GM18507 (cell line): ENCODE data around the gene ZNF678.
A peak's percentile ranks its signal among the peaks of the same experiment; 100 is the strongest.

Experiments
- DNase-seq: peaks from one replicate; pipeline ENCODE4 v3.0.0; 2011; ENCODE audit warnings: low read depth; ENCODE audit not compliant: insufficient read length; ENCODE audit errors: extremely low spot score
- FAIRE-seq: peaks from 2 replicates; lab custom pipeline; 2011; peaks lifted over from hg19 to GRCh38; lab: Jason Lieb, UNC

ZNF678 gene

DNA sequence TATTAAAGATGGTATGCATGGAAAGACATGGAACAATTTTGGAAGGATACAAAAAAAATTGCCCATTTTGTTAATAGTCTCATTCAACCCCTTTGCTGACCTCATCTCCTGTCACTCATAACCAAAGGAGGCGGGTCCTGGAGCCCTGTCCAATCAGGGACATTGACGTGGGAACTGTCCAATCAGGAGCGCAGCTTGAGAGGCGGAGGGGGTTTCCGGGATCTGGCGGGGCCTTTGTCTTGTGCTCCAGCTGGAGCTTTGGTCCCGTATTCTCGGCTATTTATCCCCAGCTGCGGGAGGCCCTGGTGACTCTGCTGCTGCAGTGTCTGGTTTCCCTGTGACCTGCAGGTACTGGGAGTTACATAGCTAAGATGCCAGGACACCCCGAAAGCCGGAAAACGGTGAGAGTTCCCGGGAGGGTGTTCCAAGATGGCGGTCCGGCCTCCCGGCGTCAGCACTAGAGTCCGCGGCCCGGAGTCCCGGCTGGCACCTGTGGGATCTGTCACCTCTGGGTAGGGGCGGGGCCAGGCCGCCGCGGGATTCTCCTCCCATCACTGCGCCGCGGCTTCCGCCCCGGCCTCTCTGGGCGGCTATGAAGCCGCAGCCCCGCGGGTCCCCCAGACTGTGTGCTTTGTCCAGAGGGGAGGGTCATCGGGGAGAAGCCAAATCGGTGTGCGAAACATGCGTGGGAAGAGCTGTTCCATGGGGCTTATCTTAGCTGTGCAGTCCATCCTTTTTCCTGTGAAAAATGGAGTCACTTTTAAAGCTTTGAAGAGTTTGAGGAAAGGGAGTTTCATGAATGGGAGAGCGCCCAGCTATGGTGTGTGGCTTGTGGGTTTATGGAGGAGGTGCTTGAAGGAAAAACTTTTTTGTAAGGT lies at the start of gene ZNF678:
TSS of gene ZNF678 (plus strand) at position 233 of the 878 bp plus-strand sequence. CDS start 87,436 bp downstream, outside the sequence.
- DNase-seq, result peak; percentile 95
- peak; percentile 97 for FAIRE-seq

DNA sequence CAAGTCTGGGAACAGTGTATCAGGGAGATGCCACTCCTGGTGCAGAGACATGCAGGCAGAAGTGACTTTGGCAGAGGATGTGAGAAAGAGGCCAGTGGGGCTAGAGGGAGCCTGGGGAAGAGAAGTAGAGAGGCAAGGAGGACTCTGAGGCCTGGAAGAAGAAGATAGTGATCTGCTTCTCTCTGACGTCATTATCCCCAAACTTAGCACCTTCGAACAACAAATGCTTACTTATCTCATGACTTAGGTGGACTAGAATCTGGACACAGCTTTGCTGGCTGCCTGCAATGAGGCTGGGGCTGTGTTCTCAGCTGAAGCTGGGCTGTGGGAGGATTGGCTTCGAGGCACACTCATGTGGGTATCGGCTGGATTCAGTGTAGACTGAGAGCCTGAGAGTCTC lies 44.5 kb upstream of the ZNF678 start:
- no peak for DNase-seq
- FAIRE-seq, result no peak

DNA sequence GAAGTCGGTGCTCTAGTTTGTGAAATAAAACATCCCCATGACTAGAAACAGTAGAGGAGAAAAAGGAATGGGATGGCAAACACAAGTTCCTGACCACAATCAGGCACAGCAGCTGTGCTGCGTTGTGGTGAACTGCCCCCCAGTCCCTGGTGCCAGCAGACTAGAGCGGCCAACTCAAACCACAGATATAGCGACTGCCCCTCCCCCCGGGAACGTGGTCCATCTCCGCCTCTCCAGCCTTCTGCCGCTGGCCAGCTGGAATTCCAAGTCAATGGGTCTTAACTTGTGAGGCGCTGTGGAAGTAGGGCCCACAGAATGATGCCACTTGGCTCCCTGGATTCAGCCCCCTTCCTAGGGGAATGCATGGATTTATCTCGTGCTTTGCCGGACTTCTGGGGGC lies 41.6 kb upstream of the ZNF678 start:
- FAIRE-seq (no peak), DNase-seq (no peak)

DNA sequence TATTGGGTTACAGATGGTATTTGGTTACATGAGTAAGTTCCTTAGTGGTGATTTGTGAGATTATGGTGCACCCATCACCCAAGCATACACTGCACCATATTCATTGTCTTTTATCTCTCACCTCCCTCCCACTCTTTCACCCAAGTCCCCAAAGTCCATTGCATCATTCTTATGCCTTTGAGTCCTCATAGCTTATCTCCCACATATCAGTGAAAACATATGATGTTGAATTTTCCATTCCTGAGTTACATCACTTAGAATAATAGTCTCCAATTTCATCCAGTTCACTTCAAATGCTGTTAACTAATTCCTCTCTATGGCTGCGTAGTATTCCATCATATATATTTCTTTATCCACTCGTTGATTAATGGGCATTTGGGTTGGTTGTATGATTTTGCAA lies 36.8 kb upstream of the ZNF678 start:
- no peak for FAIRE-seq
- DNase-seq, result no peak

GRCh38 chr1:227532019-227532619 lies 31.2 kb upstream of the ZNF678 start:
- no peak for DNase-seq
- FAIRE-seq, result no peak

DNA sequence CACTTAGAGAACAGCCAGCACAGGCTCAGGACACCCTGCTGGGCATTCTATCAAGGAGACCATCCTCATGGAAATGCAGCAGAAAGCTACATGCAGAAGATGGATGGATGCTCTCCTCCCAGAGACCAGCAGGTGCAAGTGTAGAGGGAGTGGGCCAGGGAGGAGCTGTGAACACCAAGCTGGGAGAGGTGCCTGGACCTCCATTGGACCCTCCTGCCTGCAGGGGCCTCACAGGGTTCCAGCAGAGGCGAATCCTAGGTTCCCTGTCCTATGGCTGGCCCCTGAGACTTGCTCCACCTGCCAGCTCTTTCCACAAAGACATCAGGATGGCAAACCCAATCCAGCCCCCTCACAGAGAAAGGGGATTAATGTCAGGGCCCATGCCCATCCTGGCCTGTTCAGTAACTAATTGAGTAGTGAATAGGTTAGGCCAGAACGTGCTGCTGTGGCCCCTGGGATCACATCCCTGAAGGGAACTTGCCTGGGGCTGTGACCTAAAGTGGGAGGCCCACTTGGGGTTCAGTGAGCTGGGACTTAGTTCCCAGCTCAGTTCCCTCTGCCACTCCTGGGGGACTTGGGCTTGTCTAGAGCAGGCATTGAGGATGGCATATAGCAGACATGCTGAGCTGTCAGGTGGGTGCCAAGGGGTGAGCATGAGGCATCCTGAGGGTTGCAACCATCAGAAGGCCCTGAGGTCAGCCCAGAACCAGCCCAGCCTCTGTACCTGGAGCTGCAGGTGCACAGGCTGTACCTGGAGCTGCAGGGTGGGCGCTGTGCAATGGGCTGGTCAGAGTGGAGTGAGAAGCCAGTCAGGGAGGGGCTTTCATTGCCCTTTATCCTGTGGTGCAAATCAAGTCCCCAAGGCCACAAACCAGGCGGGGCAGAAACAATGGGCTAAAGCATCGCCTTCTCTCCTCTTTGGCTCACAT lies 22.9 kb upstream of the ZNF678 start:
- FAIRE-seq, result no peak
- DNase-seq, result no peak

GRCh38 chr1:227541129-227541528 lies 22.2 kb upstream of the ZNF678 start:
- DNase-seq (no peak), FAIRE-seq (no peak)

DNA sequence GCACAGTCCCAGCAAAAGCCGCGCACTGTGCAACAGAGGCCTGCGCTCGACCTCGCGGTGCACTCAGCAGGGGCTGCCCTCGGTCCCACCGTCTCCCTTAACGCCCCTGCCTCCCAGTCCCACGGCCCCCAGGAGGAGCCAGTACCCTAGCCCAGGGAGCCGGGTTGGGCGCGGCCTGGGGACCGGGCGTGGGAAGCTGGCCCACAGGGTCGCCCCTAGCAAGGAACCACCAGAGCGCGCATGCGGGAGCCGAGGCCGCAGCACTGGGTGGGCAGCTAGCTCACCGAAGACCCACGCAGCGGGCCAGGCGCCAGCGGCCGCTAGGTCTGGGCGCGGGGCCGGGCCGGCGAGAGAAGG lies 21.6 kb upstream of the ZNF678 start:
- no peak for FAIRE-seq
- DNase-seq, result no peak

DNA sequence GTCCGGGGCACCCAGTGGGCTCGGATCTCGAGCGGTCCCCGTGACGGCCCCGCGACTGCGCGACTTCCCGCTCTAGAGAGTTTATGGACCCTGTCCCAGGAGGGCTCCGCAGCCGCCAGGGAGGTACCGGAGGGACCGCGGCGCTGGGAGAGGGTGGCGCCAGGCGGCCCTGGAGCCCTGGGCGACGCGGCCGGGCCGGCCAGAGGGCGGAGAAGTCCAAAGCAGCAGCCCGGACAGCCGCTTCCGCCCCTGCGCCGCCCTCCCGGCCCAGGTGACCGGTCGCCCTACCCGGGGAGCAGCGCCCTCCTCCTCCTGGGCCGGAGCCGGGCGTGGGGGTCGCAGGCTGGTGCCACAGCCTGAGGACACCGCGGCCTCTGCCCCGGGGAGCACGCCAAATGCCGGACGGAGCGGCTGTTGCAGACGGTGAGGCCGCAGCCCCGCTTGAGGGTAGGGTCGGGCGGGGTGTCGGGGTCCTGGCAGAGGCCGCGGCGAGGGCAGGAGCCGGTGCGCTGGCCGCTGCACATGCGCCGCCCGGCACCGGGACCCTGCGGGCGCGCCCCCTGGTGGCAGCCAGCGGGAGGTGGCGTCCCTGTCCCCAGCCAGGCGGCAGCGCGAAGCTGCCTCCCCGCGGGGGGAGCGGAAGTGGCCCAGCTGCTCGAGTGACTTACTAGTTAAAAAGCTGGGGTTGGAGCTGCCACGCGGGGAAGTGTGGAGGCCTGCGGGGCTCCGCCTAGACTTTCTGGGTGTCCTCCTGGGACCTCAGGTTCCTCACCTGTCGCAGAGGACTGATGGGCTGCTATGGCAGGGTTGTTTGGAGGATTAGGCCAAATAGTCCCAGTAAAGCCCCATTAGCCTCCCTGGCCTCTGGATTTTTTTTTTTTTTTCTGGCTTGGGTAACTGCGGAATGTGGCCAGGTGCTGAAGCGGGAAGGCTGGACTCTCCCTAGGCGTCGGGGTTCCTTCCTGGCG lies 20.9 kb upstream of the ZNF678 start:
- peak; percentile 89 for FAIRE-seq
- DNase-seq, result peak; percentile 74

DNA sequence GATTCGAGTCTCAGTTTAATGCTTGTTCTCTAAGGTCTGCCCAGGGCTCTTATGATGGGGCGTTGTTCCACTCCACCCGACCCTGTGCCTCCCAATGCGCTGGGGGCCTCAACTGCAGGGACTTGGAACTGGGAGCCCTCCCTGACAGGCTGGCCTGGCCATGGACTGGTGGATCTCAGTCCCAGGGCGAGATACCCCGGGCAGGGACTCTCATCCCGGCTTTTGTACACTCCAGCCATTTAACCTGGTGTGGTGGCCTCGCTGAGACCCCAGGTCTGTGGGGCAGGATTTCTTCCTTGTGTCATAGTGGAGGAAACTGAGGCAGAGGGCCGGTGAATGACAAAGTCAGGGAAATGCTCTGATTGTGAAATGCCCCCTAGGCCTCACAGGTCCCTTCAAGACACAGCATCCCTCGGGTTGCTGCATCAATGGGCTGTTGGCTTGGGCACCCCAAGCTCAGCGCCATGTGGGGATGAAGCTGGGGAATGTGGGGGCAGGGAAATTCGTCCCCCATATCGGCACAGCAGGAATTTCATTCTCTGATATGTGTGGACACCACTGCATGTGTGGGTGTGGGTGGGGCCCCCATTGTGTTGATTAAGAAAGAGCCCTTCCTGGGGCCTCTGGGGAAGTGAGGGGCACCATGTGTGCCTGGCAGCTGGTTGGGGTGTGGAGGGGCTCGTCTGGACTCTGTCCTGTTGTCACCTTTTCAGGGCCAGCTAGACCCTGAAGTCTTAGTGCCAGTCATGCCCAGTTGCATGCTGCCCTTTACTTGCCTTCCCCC lies 19.9 kb upstream of the ZNF678 start:
- FAIRE-seq (no peak), DNase-seq (no peak)

DNA sequence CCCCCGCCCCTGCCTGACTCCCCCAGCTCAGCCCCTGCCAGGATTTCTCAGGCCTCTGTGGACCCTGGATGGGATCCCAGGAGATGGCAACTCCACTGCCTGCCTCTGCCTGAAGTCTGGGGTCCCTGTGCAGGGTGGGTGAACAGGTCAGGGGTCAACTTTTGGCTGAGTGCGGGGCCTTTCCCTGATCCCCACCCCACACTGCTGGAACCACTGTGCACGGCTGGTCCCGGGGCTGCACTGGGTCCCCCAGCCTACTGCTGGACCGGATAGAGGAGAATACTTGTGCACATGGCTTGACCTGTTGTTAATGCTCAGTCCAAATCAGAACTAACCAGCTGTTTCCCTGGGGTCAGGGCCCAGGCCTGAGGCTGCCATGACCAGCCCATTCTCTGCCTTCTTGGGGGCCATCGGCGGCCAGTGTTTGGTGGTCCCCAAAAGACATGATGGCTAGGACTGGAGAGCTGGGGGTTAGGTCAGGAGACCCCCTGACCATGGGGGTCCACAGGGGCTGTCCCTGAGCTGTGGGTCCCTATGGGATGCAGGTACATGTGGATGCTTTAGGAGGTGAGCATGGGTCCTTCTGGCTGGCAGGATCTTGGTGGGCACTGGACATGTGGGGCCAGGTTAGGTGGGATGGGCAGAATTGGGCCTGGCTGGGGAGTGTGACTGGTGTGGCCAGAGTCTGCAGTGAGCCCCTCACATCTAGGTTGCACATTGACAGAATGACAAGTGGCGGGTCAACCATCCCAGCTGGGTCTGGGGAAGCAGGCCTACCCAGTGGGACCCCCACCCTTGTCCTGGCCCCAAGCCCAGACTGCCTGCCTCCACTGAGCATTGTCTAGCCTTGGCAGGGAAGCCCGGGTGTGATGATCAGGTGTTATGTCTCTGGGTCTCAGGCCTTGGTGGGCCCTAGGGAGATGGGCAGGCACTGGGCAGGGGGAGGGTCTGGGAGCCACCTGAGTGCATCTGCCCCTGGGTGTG lies 19.0 kb upstream of the ZNF678 start:
- DNase-seq, result no peak
- no peak for FAIRE-seq

DNA sequence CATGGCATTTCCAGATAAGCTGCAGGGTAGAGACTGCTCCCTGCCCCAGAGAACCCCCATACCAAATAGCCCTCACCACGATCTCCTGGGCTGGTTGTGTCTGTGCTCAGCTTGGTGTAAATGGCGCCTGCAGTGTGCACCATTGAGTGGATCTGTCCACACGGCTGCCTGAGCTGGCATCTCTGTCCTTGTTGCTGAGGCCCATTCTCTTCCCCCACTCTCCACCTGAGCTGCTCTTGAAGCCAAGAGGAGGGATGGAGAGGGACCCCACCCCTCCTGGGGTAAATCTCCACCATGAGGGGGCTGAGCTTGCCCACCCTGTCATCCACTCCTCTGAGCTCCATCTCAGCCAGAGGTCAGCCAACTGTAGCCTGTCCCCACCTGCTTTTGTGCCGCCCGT lies 18.0 kb upstream of the ZNF678 start:
- no peak for DNase-seq
- FAIRE-seq, result no peak

DNA sequence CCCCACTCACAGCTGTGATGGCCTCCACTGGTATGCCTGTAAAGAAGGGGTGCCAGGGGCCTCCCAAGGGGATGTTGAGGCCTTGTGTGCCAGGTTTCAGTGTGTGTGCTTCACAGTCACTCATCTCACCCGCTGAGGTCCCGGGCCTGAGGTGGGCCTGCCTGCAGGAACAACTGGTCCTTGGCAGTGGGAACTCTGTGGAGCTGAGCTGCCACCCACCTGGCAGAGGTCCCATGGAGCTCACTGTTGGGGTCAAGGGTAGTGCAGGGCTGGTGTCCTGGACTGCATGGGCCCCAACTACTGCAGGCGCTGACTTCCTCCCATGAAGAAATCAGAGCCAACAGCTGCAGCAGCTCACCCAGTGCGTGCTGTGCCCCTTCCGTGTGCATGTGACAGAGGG lies 17.3 kb upstream of the ZNF678 start:
- DNase-seq (no peak), FAIRE-seq (no peak)

- FAIRE-seq (no peak), DNase-seq (no peak)
Measured at GRCh38 chr1:227546598-227547309, 16.6 kb upstream of the ZNF678 start.

GRCh38 chr1:227547310-227548118 lies 15.8 kb upstream of the ZNF678 start:
- no peak for FAIRE-seq
- DNase-seq, result no peak

DNA sequence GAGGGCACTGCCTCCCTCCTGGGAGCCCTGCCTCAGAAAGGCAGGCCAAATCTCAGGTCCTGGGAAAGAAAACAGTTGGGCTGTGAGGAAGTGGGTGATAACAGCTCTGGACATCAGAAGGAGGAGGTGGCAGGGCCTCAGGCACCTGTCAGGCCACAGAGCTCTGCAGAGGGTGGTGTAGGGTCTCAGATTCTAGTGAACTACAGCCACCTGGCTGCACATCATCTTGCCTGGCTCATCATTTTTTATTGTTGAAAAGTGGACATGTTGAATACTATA lies 15.3 kb upstream of the ZNF678 start:
- no peak for FAIRE-seq
- DNase-seq, result no peak
